HL-60/S4 (cell line): Measurements from ENCODE around the gene AP2A1.
"Not testable (repeated sequence)": the region's sequence is repeated elsewhere in the genome, so short reads cannot be mapped to it uniquely, and the experiment has no call there.

Experiments used
- in situ Hi-C: fragments of 300-500 bp; cut with MboI; formaldehyde crosslinking; loops from 2 replicates; pipeline ENCODE4 v1.14.3; 2022; ENCODE audit warnings: low sequenced_read_pairs

AP2A1 gene

GRCh38 chr19:49766930-49767299 is at the start of gene AP2A1:
AP2A1 (plus strand) TSS chr19:49767001; CDS start chr19:49767134, 133 bp downstream.
- in situ Hi-C loops: no loop called here

- in situ Hi-C loops: no loop called here
These were observed 48.3 kb upstream of the AP2A1 start for GRCh38 chr19:49718511-49718910.

GRCh38 chr19:49718991-49719390 is 47.8 kb upstream of the AP2A1 start:
- in situ Hi-C loops: no loop called here

GRCh38 chr19:49719420-49719819 is 47.4 kb upstream of the AP2A1 start:
- in situ Hi-C loops: not testable (repeated sequence)

GRCh38 chr19:49727217-49728030 is 39.4 kb upstream of the AP2A1 start:
- in situ Hi-C loops: loop anchor here (25.0 kb wide), 1 partner anchor 410 kb away; no protein-coding TSS in a partner anchor

GRCh38 chr19:49730166-49730565 is 36.6 kb upstream of the AP2A1 start:
- in situ Hi-C loops: loop anchor here (25.0 kb wide), 1 partner anchor 407 kb away; no protein-coding TSS in a partner anchor

GRCh38 chr19:49738268-49738667 is 28.5 kb upstream of the AP2A1 start:
- in situ Hi-C loops: loop anchor here (25.0 kb wide), 1 partner anchor 399 kb away; no protein-coding TSS in a partner anchor

GRCh38 chr19:49739098-49739497 is 27.7 kb upstream of the AP2A1 start:
- in situ Hi-C loops: loop anchor here (25.0 kb wide), 1 partner anchor 398 kb away; no protein-coding TSS in a partner anchor

- in situ Hi-C loops: loop anchor here (25.0 kb wide), 1 partner anchor 397 kb away; no protein-coding TSS in a partner anchor
These were observed 26.9 kb upstream of the AP2A1 start for GRCh38 chr19:49739933-49740332.

GRCh38 chr19:49741210-49741844 is 25.5 kb upstream of the AP2A1 start:
- in situ Hi-C loops: loop anchor here (25.0 kb wide), 1 partner anchor 396 kb away; no protein-coding TSS in a partner anchor

- in situ Hi-C loops: loop anchor here (25.0 kb wide), 1 partner anchor 392 kb away; no protein-coding TSS in a partner anchor
These were observed 21.8 kb upstream of the AP2A1 start for GRCh38 chr19:49744946-49745381.

GRCh38 chr19:49746206-49746958 is 20.4 kb upstream of the AP2A1 start:
- in situ Hi-C loops: loop anchor here (25.0 kb wide), 1 partner anchor 391 kb away; no protein-coding TSS in a partner anchor

GRCh38 chr19:49749055-49749716 is 17.6 kb upstream of the AP2A1 start:
- in situ Hi-C loops: loop anchor here (25.0 kb wide), 1 partner anchor 388 kb away; no protein-coding TSS in a partner anchor

- in situ Hi-C loops: loop anchor here (25.0 kb wide), 1 partner anchor 388 kb away; no protein-coding TSS in a partner anchor
These were observed 17.0 kb upstream of the AP2A1 start for GRCh38 chr19:49749771-49750170.

GRCh38 chr19:49752701-49753100 is 14.1 kb upstream of the AP2A1 start:
- in situ Hi-C loops: no loop called here

- in situ Hi-C loops: no loop called here
These were observed 10.8 kb upstream of the AP2A1 start for GRCh38 chr19:49755956-49756355.

GRCh38 chr19:49758292-49758691 is 8.5 kb upstream of the AP2A1 start:
- in situ Hi-C loops: no loop called here

- in situ Hi-C loops: no loop called here
These were observed 5.6 kb upstream of the AP2A1 start for GRCh38 chr19:49761249-49761624.

GRCh38 chr19:49761625-49762311 is 5.0 kb upstream of the AP2A1 start:
- in situ Hi-C loops: no loop called here

GRCh38 chr19:49763230-49763629 is 3.6 kb upstream of the AP2A1 start, which contains the start of gene TSKS:
TSKS (minus strand) TSS chr19:49763306; CDS start chr19:49763247, 59 bp downstream.
- in situ Hi-C loops: no loop called here
